Calu3 (cell line): ENCODE results near the gene TNPO1. TPM values are rescaled to one million over a fixed set of nuclear protein-coding genes. Genes with fewer than 3 reads are reported as not detected.

Experiments
- BruUV-seq: library from RNA; stranded (reverse); fragments of 400-500 nt; replicated peaks from 2 replicates; lab custom pipeline; 2021; lab: Mats Ljungman, UMichigan
- CTCF ChIA-PET: fragments of 300-600 bp; sonication (Branson Sonifier 250); formaldehyde crosslinking; loops from one replicate; lab custom pipeline; 2022; ENCODE audit warnings: antibody characterized with exemption; lab: Charles Lee
- DNase-seq: peaks from one replicate; pipeline ENCODE4 v3.0.0; 2022
- H3K27ac Mint-ChIP-seq: one replicate; pipeline ENCODE4 v1.8.0; 2022; ENCODE audit warnings: mixed read lengths; ENCODE audit not compliant: unreplicated experiment
- H3K27me3 Mint-ChIP-seq: one replicate; pipeline ENCODE4 v1.8.0; 2022; ENCODE audit warnings: mixed read lengths; ENCODE audit not compliant: unreplicated experiment
- H3K36me3 Mint-ChIP-seq: one replicate; pipeline ENCODE4 v1.8.0; 2022; ENCODE audit warnings: mild to moderate bottlenecking, moderate library complexity, mixed read lengths; ENCODE audit not compliant: insufficient read depth, unreplicated experiment
- H3K4me1 Mint-ChIP-seq: one replicate; pipeline ENCODE4 v1.8.0; 2022; ENCODE audit warnings: mild to moderate bottlenecking, low read depth, mixed read lengths; ENCODE audit not compliant: unreplicated experiment
- H3K4me3 Mint-ChIP-seq: one replicate; pipeline ENCODE4 v1.8.0; 2022; ENCODE audit warnings: mild to moderate bottlenecking, low read depth, moderate library complexity, mixed read lengths; ENCODE audit not compliant: unreplicated experiment
- H3K9me3 Mint-ChIP-seq: one replicate; pipeline ENCODE4 v1.8.0; 2022; ENCODE audit warnings: low read depth, mixed read lengths; ENCODE audit not compliant: unreplicated experiment
- intact Hi-C: fragments of 100-400 bp; cut with micrococcal nuclease; formaldehyde crosslinking; loops from one replicate; pipeline ENCODE4 v1.10.0; 2022; ENCODE audit not compliant: unreplicated experiment
- total RNA-seq: library from RNA; stranded (reverse); gene quantifications from 2 replicates; pipeline ENCODE4 v1.2.3, GENCODE V29; 2022
- TF ChIP-seq, protein P1 (sequence below): fragments of 200-600 bp; IDR thresholded peaks from one replicate; pipeline ENCODE4 v1.8.0; 2022; ENCODE audit warnings: antibody characterized with exemption; ENCODE audit not compliant: unreplicated experiment

The TNPO1 gene
- total RNA-seq, 1 experiment from 2014 or later = 138 TPM

DNA sequence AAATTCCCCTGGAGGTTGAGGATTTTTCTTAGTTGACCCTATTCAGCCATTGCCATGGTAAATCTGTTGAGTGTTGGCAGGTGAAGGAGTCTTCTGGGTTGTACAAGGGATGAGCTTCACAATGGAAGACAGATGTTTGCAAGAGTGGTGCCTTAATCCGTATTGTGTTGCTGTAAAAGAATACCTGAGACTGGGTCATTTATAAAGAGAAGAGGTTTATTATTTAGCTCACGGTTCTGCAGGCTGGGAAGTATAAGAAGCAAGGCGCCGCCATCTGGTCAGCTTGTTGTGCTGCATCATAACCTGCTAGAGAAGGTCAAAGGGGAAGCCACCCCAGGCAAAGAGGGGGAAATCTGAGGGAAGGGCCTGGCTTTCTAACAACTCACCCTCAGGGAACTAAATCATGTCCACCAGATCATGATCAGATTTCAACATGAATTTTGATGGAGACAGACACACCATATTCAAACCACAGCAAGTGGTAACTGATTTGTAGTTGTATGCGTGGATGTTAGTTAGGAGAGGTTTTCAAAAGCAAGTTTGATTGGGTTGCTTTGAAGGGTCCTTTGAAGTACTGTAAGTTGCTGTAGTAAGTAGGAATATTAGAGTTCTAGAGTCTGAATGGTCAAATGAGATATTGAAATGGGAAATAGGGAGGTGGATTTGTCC is 2.5 kb downstream of the TNPO1 start:
- no peaks in the 10 kb centered on the region for H3K9me3 Mint-ChIP-seq
- DNase-seq = peak; percentile 65
- intact Hi-C loops = loop anchor here (2.0 to 10.0 kb wide), 3 partner anchors 208 to 452 kb away; no protein-coding TSS in a partner anchor
- H3K27ac Mint-ChIP-seq = peak overlapping the region; percentile 1
- H3K4me1 Mint-ChIP-seq = peaks cover 31% of the 10 kb centered on the region
- BruUV-seq = no TSS peak
- H3K27me3 Mint-ChIP-seq = no peaks in the 10 kb centered on the region
- CTCF ChIA-PET = interaction anchor here (1.0 to 2.2 kb wide), 5 partner anchors 10 to 453 kb away, joined by 3 to 44 read pairs (median 4); no protein-coding TSS in a partner anchor
- TF ChIP-seq, protein P1, sequence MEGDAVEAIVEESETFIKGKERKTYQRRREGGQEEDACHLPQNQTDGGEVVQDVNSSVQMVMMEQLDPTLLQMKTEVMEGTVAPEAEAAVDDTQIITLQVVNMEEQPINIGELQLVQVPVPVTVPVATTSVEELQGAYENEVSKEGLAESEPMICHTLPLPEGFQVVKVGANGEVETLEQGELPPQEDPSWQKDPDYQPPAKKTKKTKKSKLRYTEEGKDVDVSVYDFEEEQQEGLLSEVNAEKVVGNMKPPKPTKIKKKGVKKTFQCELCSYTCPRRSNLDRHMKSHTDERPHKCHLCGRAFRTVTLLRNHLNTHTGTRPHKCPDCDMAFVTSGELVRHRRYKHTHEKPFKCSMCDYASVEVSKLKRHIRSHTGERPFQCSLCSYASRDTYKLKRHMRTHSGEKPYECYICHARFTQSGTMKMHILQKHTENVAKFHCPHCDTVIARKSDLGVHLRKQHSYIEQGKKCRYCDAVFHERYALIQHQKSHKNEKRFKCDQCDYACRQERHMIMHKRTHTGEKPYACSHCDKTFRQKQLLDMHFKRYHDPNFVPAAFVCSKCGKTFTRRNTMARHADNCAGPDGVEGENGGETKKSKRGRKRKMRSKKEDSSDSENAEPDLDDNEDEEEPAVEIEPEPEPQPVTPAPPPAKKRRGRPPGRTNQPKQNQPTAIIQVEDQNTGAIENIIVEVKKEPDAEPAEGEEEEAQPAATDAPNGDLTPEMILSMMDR = peak; percentile 83
- H3K36me3 Mint-ChIP-seq = peaks cover 32% of the 10 kb centered on the region
- peak overlapping the region; percentile 53 for H3K4me3 Mint-ChIP-seq

DNA sequence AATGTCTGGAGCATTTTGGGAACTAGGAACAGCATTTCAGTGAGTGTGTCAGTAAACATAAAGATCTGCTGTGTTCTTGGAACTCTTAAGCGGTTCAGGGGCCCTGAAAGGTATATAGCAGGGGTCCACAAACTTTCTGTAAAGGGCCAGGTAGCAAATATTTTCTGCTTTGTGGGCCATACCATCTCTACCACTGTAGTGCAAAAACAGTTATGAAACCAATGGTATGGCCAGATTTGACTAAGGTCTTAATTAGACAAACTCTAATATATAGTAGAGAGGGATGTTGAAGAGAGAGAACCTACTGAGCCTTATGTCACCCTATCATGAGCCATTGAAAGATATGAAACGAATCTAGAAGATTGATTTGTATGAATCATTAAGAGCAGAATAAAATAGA is 5.3 kb downstream of the TNPO1 start:
- H3K27me3 Mint-ChIP-seq = no peaks in the 10 kb centered on the region
- TF ChIP-seq, protein P1 = no peak
- peaks cover 31% of the 10 kb centered on the region for H3K4me1 Mint-ChIP-seq
- peaks cover 19% of the 10 kb centered on the region for H3K36me3 Mint-ChIP-seq
- intact Hi-C loops = no loop called here
- no TSS peak for BruUV-seq
- H3K4me3 Mint-ChIP-seq = no peak overlapping the region
- H3K9me3 Mint-ChIP-seq = no peaks in the 10 kb centered on the region
- CTCF ChIA-PET = no interaction called here
- no peak for DNase-seq
- peak overlapping the region; percentile 45 for H3K27ac Mint-ChIP-seq

DNA sequence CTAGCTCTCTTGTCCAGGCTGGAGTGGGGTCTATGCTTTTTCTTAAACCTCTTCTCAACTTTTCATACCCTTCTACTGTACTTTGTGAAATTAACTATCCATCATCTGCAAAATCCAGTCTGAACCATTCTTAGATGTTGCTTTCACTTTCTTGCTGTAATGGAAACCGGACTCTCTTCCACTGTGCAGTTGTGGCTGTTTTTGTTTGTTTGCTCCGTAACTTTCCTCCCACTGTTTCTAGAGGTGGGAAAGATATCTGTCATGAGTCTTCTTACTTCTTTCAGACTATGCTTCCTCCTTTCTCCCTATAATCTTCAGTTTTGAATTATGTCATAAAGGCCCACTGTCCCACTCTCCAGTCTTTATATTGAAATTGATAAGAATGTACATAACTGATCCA is 6.5 kb downstream of the TNPO1 start:
- Mint-ChIP-seq H3K27ac (no peak overlapping the region), H3K36me3 (peaks cover 8% of the 10 kb centered on the region), H3K9me3 (no peaks in the 10 kb centered on the region), H3K4me1 (peaks cover 31% of the 10 kb centered on the region), H3K27me3 (no peaks in the 10 kb centered on the region), H3K4me3 (no peak overlapping the region)
- intact Hi-C loops = no loop called here
- no peak for DNase-seq
- no TSS peak for BruUV-seq
- TF ChIP-seq, protein P1 = no peak
- CTCF ChIA-PET = no interaction called here

DNA sequence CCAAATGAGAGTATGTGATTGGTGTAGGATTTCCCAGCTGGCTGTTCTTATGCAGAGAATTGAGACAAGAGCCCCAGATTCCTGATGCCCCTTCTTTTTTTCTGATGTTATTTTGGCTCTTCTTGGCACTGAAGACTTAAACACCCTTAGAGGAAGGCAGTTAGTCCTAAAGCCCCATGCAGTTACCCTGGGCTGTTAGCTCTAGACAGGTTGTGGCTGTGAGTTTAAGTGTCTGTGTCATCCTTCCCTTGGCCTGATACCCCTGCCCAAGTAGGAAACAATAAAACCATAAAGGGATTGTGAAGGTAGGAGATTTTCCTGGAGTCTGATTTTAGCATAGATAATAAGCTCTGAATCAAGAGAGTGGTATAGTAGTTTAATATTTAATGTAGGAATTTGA is 13.2 kb downstream of the TNPO1 start:
- H3K4me3 Mint-ChIP-seq = no peak overlapping the region
- TF ChIP-seq, protein P1 = no peak
- intact Hi-C loops = no loop called here
- H3K27ac Mint-ChIP-seq = no peak overlapping the region
- BruUV-seq = no TSS peak
- DNase-seq = no peak
- H3K27me3 Mint-ChIP-seq = no peaks in the 10 kb centered on the region
- no peaks in the 10 kb centered on the region for H3K4me1 Mint-ChIP-seq
- H3K9me3 Mint-ChIP-seq = no peaks in the 10 kb centered on the region
- CTCF ChIA-PET = interaction anchor here (0.6 to 1.0 kb wide), 2 partner anchors 11 to 160 kb away, joined by 3 read pairs; no protein-coding TSS in a partner anchor
- H3K36me3 Mint-ChIP-seq = no peaks in the 10 kb centered on the region
